Kidney tubule cell (primary cell): ENCODE data around the gene PCYOX1L.
"Not testable (repeated sequence)": the region's sequence is repeated elsewhere in the genome, so short reads cannot be mapped to it uniquely, and the experiment has no call there.

ENCODE experiments used
- DNase-seq: peaks from one replicate; pipeline ENCODE4 v3.0.0-alpha.2; 2018; ENCODE audit warnings: low spot score

PCYOX1L gene

DNA sequence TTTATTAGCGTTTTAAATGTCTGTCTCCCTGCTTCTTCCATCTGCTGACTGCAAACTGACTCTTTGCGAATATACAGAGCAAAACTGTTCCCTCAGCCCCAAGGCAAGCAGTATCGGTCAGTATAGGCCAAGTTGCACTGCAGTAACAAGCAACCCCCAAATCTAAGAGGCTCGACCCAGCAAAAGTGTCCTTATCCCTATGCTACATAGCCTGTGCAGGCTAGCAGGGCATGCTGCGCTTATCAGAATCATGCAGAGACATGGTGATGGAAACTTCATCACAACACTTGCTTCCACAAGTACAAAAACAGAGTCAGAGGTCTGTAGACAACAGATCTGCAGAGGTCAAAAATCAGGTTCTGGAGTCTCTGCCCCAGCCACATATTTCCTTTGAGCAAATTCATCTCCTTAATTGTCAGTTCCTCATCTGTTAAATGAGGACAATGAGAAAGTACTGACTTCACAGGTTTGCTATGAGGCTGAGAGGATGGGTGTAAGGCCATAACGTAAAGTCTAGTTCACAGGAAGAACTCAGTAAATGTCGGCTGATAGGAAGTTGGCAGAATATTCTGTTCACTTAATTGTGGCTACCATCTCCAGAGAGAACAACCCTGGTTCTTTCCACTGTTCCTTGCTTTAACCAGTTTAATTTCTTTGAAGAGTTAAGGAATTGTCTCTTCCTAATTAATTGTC, 30.8 kb downstream of the PCYOX1L start:
- no peak for DNase-seq

DNA sequence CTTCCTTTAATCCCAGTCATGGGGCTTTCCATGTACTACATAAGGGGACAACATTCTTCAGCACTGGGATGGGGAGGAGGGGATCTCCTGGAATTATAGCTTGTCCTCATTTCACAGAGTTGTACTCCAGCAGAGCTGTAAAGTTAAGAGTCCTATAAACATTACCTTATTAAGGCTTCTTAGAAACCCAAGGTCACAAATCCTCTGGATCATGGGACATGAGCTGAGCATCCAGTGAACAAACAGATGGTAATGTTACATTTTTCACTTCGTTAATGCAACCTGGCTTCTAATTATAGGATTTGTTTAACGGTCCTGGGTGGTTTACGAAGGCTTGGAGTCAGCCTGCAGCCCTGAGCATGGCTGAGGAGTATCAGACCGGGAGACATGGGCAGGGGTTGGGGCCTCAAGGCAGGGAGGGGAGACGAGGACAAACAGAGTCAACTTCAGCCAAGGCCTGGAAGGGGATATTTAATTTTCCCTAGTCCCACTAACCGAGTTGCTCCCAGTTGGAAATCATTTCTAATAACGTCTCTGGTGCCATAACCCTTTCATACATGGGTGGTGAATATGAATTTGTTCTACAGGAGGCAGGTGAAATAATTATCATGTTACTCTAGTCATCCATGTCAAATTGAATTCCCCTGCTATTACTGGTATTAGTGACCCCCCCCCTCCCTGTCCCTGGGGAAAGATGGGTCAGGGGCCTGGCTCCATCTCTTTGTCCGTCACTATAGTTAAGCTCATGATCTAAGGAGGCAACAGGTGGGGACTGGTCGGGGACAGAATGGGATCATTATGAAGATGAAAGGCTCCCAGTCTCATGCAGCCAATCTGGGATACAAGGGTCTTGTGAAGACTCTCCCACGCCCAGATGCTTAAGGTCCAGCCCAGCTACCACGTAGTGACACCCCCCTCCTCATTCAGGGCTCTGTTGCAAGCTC, 32.0 kb downstream of the PCYOX1L start:
- no peak for DNase-seq

DNA sequence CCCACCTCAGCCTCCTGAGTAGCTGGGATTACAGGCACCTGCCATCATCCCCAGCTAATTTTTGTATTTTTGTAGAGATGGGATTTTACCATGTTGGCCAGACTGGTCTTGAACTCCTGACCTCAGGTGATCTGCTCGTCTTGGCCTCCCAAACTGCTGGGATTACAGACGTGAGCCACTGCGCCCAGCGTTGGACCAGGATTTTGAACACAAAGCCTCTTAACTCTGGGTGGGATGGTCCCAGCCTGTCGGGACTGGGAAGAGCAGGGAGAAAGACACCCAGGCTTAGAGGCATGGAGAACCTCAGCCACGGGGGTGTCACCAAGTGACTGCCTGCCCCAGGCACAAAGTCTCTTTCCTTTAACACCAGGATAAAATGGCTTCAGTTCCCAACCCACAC, 33.2 kb downstream of the PCYOX1L start:
- DNase-seq: not testable (repeated sequence)

DNA sequence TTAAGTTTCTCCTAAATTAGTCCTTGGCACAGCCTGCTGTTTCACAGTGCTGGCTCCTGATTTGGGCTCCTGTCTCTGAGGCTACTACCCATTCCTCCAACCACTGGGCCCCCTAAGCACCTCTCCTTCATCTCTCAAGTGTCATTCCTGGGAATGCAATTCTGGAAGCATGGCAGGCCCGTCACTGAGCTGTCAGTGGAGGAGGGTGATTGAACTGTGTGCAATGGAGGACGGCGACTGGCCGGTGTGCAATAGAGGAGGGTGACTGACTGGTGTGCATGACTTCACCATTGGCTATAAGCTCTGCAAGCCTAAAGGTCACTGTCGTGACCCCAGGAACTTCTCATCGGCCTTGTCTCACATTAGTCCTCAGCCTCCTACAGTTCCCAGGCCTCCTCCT, 33.7 kb downstream of the PCYOX1L start:
- DNase-seq: no peak

DNA sequence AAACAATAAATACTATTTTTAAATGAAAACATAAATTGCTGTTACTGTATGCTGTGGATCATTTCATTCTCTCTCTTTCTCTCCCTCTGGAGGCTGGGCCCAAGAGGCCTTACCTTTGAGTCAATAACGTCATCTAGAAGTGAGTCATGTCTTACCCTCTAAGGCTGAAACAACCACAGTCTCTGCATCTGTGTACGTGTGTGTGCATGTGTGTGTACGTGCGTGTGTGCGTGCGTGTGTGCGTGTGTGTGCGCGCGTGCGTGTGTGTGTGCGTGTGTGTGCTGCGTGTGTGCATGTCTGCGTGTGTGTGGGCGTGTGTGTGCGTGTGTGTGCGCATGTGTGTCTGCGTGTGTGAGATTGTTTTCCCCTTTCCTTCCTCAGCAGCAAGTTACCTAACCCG, 34.9 kb downstream of the PCYOX1L start:
- DNase-seq: peak; percentile 55

DNA sequence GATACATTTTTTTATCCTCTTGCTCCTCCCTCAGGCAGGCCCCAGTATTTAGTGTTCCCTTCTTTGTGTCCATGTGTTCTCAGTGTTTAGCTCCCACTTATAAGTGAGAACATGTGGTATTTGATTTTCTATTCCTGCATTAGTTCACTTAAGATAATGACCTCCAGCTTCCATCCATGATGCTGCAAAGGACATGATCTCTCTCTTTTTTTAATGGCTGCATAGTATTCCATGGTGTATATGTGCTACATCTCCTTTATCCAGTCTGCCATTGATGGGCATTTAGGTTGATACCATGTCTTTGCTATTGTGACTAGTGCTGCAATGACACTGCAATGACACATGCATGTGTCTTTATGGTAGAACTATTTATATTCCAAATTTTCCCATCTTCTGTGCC, 37.1 kb downstream of the PCYOX1L start:
- not testable (repeated sequence) for DNase-seq

DNA sequence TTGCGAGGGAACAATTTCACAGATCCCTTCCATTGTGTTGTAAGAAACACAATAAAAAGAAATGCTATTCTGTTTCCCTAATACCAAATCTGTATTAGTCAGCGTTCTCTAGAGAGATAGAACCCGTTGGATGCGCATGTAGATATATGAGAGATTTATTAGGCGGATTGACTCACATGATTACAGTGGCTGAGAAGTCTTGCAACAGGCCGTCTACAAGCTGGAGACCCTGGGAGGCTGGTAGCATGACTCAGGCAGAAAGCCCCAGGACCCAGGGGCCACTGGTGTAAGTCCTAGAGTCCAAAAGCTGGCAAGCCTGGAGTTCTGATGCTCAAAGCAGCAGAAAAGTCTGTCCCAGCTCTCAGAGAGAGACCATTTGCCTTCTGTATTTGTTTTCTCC, 39.7 kb downstream of the PCYOX1L start:
- peak; percentile 6 for DNase-seq

DNA sequence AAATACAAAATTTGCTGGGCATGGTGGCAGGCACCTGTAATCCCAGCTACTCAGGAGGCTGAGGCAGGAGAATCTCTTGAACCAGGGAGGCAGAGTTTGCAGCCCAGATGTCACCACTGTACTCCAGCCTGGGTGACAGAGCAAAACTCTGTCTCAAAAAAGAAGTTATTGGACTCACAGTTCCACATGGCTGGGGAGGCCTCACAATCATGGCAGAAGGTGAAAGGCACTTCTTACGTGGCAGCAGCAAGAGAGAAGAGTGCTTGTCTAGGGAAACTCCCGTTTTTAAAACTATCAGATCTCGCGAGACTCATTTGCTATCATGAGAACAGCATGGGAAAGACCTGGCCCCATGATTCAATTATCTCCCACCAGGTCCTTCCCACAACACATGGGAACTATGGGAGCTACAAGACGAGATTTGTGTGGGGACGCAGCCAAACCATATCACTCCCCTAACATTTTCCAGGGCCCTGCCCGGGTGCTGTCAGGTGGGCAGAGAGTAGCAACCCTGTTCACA, 41.0 kb downstream of the PCYOX1L start:
- DNase-seq: not testable (repeated sequence)

DNA sequence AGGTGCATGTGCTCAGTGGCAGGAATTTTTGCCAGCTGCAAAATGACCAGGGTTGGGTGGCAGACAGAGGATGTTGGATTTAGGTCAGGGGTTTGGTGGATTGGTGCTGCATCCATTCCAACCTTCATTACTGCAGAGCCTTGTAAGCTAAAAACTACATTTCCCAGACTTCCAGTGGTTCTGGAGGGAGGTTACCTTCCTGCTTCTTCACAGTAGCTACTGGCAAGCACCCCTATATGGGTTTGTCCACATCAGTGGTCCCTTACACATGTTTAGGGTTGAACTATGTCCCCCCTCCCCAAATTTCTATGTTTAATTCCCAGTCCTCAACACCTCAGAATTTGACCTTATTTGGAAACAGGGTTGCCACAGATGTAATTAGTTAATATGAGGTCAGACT, 41.9 kb downstream of the PCYOX1L start:
- DNase-seq: no peak

DNA sequence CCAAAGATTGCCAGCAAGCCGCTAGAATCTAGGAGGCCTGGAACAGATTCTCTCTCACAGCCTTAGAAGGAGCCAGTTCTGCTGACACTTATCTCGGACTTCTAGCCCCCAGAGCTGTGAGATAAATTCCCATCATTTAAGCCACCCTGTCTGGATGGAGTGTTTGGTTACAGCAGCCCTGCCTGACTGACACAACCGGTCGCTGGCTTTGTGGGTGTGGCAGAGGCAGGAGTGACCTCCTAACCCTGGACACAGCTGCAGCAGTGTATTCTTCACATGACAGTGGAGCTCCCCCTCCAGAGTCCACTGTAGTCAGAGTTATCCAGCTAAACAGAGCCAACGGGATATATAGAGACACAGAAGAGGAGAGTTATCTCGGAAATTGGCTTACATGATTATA, 42.5 kb downstream of the PCYOX1L start:
- DNase-seq: no peak

DNA sequence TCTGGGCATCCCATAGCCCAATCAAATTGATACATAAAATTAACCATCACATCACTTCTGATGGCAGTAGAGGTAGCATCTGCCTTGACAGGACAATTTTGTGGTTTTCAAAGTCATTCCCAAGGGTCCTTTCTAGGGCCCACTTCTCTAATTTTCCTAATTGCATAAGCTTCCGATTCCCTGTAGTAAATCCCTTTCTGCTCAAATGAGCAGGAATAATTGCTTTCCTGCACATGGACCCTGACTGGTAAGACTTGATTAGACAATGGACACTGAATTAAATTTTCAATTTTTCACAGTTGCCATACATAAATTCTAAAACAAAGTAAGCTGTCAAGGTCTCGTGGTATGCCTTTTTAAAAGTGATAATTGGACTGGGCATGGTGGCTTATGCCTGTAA, 43.2 kb downstream of the PCYOX1L start:
- DNase-seq: no peak

DNA sequence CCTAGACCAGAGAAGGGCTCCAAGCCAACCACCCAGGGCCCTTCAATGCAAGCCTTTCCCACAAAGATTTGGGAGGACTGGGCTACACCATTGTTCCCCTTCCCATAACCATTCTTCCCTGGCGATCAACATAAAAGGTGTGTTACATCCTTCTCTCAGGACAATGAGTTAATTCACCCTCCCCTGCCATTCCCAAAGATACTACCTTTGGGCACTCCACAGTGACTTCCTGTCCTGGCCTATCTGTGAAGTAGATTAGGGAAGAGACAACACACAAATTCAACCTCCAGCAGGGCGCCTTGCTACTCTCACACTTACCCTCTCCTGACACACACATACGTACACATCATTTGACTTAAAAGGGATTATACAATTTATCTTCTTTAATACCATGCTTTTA, 44.4 kb downstream of the PCYOX1L start:
- DNase-seq: no peak

DNA sequence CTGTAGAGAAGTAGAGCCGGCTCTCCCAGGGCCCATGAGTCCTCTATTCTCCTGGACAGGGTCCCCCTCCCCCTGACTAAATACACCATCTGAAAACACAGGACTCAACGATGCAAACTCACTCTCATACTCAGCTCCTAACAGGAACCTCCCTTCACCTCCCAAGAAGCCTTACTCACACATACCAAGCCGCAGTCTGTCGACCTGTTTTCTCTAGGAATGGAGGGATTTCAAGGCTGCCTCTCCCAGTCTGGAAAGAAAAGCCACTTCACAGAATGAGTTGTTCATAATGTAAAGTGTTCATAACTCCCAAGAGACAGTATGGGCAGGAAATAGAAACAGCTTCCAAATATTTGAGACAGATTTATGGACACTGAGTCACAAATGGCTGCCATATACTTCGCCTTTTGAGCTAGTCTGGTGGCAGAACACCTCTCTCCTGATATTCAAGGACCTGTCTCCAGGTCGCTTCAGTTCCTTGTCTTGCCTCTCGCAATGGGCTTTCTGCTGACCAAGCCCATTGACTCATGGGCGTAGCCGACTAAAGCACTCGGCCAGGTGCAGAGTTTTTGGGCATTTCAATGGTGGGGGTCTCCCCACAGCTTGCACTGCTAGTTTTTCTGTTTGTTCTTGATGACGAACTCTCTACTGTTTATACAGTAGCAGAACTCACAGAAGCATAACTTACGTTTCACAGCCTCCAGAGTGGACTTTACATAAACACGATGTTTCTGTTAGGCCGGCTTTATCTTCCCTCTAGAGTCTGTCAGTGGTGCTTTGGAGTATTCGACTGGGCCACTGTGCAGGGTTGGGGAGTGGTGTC, 46.3 kb downstream of the PCYOX1L start:
- peak; percentile 33 for DNase-seq

DNA sequence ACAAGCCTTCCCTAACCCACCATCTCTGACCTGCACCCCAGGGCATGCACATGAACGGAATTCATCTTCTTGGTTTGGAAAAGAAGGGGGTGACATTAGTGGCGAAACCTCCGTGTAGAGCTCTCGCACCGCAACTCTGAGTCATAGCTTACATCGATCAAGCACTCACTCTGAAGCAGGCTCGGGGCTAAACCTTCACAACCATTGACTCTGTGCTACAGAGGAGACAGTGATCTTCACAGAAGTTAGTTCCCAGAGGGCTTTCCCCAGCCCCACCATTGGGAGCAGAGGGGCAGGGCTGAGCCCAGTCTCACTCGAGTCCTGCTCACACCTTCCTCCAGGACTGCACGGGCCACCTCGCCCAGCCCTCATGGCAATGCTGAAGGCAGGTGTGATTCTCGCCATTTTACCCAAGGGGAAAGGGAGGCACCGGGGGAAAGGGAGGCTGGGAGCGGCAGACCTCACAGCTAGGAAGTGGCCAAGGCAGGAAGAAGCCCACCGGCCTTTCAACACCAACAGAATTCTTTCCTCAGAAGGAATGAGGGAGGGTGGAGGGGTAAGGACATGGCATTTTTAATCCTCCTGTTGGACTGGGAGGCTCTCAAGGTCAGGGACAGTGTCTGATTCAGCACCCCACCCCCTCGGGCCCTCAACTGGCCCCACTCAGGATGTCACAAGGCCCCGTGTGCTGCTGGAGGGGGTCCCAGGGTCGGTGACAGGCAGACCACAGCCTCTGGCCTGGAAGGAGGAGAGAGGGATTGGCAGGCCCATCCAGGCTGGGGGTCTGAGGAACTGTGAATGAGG, 47.1 kb downstream of the PCYOX1L start:
- DNase-seq: no peak

DNA sequence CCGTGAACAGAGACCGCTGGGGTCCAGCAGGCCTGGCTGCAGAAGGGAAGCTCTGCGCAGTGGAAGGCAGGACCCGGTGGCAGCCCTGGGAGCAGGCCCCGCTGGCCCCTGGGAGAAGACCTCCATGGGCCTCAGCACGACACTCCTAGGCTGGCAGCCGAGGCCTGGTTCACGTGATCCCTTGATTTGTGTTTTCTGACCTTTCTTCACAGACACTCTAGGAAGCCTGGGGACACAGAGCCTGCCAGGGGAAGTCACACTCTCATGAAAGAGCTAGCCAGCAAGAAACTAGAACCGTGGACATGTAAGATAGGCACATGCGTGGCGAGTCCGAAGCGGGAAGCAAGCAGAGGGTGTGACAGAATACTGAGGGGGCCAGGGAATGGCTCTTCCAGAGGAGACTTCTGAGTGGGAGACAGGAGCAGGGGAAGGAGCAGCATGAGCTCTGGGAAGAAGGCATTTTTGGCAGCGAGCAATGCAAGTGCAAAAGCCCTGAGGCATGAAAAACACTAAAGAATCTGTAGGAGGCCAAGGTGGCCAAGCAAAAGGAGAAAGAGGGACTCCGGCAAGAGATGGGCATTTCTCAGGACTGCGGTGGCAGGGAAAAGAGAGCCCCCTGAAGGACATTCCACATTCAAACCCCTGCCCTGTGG, 47.8 kb downstream of the PCYOX1L start:
- no peak for DNase-seq

DNA sequence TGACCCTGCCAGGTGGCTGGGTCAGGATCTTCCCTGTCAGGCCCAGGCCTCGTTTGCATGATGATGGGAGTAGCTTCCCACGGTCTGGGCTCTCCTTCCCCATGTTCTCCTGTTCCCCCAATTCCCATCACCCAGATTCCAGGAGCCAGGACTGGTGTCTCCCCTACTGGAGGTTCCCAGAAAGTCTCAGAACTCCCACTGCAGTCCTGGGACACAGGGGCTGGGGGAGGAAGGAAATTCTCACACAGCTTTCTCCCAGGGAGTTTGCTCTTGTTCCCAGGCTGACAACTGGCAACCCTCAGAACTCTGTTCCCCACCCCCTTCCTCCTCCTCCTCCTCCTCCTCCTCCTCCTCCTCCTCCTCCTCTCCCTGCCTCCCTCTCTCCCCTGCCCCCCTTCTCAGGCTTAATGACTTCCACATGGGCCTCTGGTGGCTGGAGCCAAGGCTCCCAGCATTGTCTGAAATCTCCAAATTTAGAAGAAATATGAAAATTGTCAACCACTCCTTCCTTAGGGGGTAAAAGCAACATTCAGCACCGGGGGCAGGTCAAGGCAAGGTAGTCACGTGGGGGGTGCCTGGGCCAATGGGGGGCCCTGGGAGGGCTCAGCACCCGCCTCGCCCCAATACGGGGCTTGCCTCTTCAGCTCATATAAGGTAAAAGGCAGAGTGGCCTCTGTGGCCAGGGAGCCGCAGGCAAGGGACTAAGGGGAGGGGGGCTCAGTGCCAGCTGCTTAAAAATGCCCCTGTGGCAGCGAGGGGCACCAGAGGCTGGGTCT, 48.5 kb downstream of the PCYOX1L start:
- DNase-seq: no peak

DNA sequence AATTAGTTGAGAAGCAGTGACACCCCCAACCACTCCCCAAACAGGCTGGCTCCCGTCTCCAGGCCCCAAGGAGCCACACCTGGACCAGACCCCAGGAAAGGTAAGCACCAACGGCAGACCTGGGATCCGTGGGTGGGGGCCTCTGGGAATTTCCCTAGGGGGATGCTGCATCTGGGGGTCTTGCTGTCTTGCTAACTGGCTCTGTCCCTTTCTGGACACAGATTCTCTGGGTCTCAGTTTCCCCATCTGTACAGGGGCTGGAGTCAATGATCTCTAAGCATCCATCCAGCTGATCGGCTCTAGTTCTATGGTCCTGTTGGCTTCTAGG, 49.1 kb downstream of the PCYOX1L start:
- DNase-seq: no peak

DNA sequence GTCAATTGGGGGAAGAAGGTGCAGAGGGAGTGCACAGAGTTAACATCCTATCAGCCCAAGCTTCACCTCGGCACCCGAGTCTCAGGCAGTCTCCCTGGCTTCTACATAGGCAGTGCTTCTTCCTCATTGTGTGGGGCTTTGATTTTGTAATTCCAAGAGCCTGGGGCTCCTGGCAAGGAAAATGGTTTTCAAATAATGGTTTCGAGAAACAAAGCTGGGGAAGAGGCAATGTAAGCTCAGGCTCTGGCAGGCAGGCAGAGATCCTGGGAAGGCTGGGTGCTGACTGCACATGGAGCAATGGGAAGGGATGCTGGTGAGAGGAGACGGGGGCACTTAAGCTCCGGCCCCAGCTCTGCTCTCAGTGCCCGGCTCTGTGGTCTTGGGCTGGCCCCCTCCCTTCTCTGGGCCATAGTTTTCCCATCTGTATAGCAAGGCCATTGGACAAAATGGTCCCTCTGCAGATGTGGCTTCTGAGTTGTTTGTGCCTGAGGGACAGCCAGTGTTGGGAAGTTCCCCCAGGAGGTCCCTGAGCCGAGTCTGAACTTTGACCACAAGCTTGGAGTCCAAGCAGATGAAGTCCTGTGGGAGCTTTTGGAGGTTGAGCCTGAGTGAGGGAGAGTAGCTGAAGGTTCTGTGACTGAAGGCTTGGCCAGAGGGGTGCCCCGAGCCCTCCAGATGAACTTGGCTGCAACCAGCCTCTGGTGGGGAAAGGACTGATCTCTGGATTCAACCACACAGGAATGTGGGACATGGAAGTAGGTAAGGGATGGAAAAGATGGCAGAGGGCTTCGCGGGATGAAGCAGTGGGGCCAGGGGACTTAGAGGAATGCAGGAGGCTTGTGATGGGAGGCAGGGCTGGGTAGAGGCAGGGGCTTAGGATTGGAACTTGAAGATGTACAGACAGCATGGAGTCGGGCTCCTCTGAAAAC, 49.7 kb downstream of the PCYOX1L start:
- no peak for DNase-seq
